ENCODE data around the gene PPFIBP2. TPM values are rescaled to one million over a fixed set of nuclear protein-coding genes. Genes with fewer than 3 reads are reported as not detected.
A peak's percentile ranks its signal among the peaks of the same experiment; 100 is the strongest.

Gene PPFIBP2
- total RNA-seq, 1 donor from 2014 or later: 15.0 TPM

DNA sequence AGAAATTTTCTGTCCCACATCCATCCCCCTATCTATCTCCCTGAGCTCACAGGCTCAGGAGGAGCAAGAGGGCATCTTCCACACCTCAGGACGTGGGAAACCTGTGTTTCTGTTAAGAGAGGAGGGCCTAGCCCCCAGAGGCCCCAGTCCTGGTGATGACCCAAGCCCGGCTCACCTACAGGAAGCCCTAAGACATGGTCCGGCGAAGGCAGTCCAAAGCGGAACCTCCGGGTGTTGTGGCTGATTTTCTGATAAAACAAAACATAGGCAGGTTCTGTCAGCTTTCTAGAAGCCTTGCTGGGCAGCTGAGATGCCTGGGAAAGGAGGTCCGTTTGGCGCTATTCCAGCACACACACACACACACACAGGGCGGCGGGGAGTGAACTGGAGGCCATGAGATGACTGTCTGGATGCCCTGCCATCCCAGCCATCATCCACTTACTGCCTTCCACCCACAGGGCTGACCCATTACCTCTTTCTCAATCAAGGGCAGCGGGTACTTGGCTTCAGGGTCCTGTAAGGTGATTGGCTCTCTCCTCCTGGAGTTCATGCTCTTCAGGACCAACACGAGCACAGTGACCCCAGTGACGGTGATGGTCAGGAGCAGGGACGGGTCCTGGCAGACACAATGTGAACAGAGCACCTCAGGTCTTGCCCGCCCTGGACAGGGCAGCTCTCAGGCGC lies 158.6 kb downstream of the PPFIBP2 start:
- DNase-seq (ENCODE audit: low read depth) (no peak), FAIRE-seq (no peak)
- Histone ChIP-seq H3K27me3 (ENCODE audit: control insufficient read depth, insufficient read depth, low read length) (no peaks in the 10 kb centered on the region), H3K4me3 (ENCODE audit: low read depth, low read length) (no peak overlapping the region), H3K36me3 (ENCODE audit: control insufficient read depth, insufficient read depth, low read length) (no peaks in the 10 kb centered on the region)
- TF ChIP-seq, protein P1, sequence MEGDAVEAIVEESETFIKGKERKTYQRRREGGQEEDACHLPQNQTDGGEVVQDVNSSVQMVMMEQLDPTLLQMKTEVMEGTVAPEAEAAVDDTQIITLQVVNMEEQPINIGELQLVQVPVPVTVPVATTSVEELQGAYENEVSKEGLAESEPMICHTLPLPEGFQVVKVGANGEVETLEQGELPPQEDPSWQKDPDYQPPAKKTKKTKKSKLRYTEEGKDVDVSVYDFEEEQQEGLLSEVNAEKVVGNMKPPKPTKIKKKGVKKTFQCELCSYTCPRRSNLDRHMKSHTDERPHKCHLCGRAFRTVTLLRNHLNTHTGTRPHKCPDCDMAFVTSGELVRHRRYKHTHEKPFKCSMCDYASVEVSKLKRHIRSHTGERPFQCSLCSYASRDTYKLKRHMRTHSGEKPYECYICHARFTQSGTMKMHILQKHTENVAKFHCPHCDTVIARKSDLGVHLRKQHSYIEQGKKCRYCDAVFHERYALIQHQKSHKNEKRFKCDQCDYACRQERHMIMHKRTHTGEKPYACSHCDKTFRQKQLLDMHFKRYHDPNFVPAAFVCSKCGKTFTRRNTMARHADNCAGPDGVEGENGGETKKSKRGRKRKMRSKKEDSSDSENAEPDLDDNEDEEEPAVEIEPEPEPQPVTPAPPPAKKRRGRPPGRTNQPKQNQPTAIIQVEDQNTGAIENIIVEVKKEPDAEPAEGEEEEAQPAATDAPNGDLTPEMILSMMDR (IDR thresholded peaks at IDR 0.05; ENCODE audit: insufficient read depth, low read length, severe bottlenecking): no peak

DNA sequence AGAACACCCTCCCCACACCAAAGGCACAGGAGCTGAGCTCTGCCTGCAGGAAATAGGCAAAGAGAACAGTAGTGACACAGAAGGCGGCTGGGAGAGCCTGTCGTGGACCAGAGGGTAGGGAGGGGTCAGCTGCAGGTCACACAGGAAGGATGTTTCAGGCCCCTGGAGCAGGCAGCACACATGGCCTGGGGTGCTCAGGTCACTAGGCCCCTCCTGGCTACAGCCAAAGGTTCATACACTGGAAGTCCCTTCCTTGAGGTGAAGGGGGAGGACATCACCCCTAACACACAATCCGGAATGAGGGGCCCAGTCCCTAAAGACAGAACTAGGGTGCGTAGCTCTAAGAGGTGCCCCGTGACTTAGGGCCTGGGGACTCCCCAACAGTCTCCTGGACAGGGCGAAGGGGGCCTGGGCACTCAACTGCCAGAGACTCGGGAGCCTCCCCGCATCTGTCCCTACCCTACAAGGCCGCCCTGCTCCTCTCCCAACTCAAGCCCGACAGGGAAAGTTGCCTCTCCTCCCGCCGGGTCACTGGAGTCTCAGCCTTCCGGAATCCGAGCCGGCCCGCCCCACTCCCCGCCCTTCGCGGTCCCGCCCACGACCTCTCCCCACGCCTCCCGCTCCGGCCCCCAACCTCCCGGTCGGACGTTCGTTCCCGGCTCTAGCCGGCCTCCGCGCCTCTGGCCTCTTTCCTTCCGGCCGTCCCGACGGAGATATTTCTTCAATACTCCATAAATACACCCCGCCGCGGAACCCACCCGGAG lies 159.3 kb downstream of the PPFIBP2 start, which contains the start of gene CYB5R2:
Gene CYB5R2, minus strand, starts transcription at position 541 of the 764 bp plus-strand sequence. CDS start 675 bp downstream, outside the sequence.
- H3K36me3 ChIP-seq (ENCODE audit: control insufficient read depth, insufficient read depth, low read length): no peaks in the 10 kb centered on the region
- FAIRE-seq (no peak), DNase-seq (ENCODE audit: low read depth) (peak; percentile 18)
- H3K27me3 ChIP-seq (ENCODE audit: control insufficient read depth, insufficient read depth, low read length): no peaks in the 10 kb centered on the region
- peak within 1 kb of the TSS; percentile 49 for H3K4me3 ChIP-seq (ENCODE audit: low read depth, low read length)
- TF ChIP-seq, protein P1 (IDR thresholded peaks at IDR 0.05; ENCODE audit: insufficient read depth, low read length, severe bottlenecking): no peak

DNA sequence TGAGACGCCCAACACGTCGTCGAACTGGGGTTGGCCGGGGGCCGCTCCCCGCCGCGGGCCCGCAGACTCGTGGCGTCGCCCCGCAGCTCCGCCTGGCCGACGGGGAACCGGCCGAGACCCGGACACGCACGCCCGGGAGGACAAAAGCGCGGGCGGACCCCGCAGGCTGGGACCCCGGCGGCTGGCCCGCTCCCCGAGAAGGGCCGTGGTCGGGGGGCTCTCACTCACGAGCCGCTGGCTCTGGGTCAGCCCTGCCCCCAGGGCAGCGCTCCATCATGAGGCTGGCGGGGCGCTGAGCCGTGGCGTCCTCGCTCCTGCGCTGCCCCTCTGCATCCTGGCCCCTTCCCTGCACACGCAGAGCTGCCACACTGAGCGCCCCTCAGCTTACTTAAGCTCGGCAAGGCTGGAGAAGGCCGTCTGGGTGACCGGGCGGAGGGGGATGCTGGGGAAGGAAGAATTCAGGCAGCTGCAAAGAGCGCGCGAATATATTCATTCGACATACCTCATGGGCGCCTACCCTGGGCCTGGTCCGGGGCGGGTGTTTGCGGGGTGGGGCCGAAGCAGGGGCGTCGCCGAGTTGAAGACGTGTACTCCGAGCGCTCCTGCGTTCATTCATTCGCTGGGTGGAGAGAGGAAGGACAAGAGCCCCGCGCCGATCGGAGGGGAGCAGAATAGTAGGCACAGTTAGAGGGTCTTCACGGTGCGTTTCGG lies 160.1 kb downstream of the PPFIBP2 start:
- TF ChIP-seq, protein P1 (IDR thresholded peaks at IDR 0.05; ENCODE audit: insufficient read depth, low read length, severe bottlenecking): no peak

DNA sequence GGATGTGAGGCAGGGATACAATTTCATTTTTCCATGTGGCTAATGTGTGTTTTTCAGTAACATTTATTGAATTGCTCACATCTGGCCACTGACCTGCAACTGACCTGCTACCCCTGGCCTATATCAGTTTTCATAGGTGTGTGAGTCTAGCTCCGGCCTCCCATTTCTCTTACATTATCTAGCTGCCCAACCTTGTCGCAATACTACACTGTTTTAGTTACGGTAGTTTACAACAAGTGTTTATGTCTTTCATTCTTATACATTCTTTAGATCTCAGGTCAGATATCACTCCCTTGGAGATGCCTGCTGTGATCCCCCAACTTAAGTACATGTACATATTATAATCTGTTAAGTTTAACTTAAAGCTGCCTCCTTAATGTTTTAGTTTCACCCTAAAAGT lies 161.8 kb downstream of the PPFIBP2 start:
- DNase-seq (ENCODE audit: low read depth): no peak
- TF ChIP-seq, protein P1 (IDR thresholded peaks at IDR 0.05; ENCODE audit: insufficient read depth, low read length, severe bottlenecking): no peak
- no peak for FAIRE-seq
- no peaks in the 10 kb centered on the region for H3K27me3 ChIP-seq (ENCODE audit: control insufficient read depth, insufficient read depth, low read length)
- H3K4me3 ChIP-seq (ENCODE audit: low read depth, low read length): no peak overlapping the region
- H3K36me3 ChIP-seq (ENCODE audit: control insufficient read depth, insufficient read depth, low read length): no peaks in the 10 kb centered on the region

More for the DNA sequence above, 160.1 kb downstream of the PPFIBP2 start:
- FAIRE-seq: no peak
- Histone ChIP-seq H3K4me3 (ENCODE audit: low read depth, low read length) (peak overlapping the region; percentile 49), H3K36me3 (ENCODE audit: control insufficient read depth, insufficient read depth, low read length) (no peaks in the 10 kb centered on the region), H3K27me3 (ENCODE audit: control insufficient read depth, insufficient read depth, low read length) (no peaks in the 10 kb centered on the region)
- DNase-seq (ENCODE audit: low read depth): peak; percentile 16

DNA sequence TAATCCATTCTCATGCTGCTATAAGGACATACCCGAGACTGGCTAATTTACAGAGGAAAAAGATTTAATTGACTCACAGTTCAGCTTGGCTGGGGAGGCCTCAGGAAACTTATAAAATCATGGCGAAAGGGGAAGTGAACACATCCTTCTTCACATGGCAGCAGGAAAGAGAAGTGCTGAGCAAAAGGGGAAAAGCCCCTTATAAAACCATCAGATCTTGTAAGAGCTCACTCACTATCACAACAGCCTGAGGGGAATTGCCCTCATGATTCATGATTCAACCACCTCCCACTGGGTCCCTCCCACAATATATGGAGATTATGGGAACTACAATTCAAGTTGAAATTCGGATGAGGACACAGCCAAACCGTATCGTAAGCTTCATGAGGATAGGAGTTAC lies 163.3 kb downstream of the PPFIBP2 start:
- DNase-seq (ENCODE audit: low read depth): peak; percentile 88
- Histone ChIP-seq H3K27me3 (ENCODE audit: control insufficient read depth, insufficient read depth, low read length) (no peaks in the 10 kb centered on the region), H3K36me3 (ENCODE audit: control insufficient read depth, insufficient read depth, low read length) (no peaks in the 10 kb centered on the region), H3K4me3 (ENCODE audit: low read depth, low read length) (no peak overlapping the region)
- TF ChIP-seq, protein P1 (IDR thresholded peaks at IDR 0.05; ENCODE audit: insufficient read depth, low read length, severe bottlenecking): no peak
- no peak for FAIRE-seq

Data from bronchial epithelial cell (primary cell).